WTC11 (cell line): Measurements from ENCODE around the gene WNT8A.

Experiments used
- CREB1 ChIP-seq: sonication (generic); formaldehyde crosslinking; IDR thresholded peaks from 2 replicates; pipeline ENCODE4 v1.8.0; 2023; ENCODE audit warnings: mild to moderate bottlenecking, missing genetic modification reagents
- CREM ChIP-seq: sonication (generic); formaldehyde crosslinking; IDR thresholded peaks from 2 replicates; pipeline ENCODE4 v1.8.1; 2022; ENCODE audit warnings: mild to moderate bottlenecking, missing genetic modification reagents, moderate library complexity
- ELF4 ChIP-seq: sonication (generic); formaldehyde crosslinking; IDR thresholded peaks from 2 replicates; pipeline ENCODE4 v1.8.1; 2022; ENCODE audit warnings: low read depth, mild to moderate bottlenecking, moderate library complexity, missing genetic modification reagents
- ESRRA ChIP-seq: sonication (generic); formaldehyde crosslinking; IDR thresholded peaks from 2 replicates; pipeline ENCODE4 v1.8.1; 2022; ENCODE audit warnings: mild to moderate bottlenecking, missing genetic modification reagents, borderline replicate concordance
- NFE2L1 ChIP-seq: sonication (generic); formaldehyde crosslinking; IDR thresholded peaks from 2 replicates; pipeline ENCODE4 v1.8.1; 2023; ENCODE audit warnings: missing genetic modification reagents
- NR2C2 ChIP-seq: sonication (generic); formaldehyde crosslinking; IDR thresholded peaks from 2 replicates; pipeline ENCODE4 v1.8.0; 2022; ENCODE audit warnings: mild to moderate bottlenecking, missing genetic modification reagents
- TEAD4 ChIP-seq: sonication (generic); formaldehyde crosslinking; IDR thresholded peaks from 2 replicates; pipeline ENCODE4 v1.8.0; 2022; ENCODE audit warnings: mild to moderate bottlenecking, missing genetic modification reagents
- ZNF219 ChIP-seq: sonication (generic); formaldehyde crosslinking; IDR thresholded peaks from 2 replicates; pipeline ENCODE4 v1.8.0; 2023; ENCODE audit warnings: missing genetic modification reagents, mild to moderate bottlenecking, borderline replicate concordance
- TF ChIP-seq, protein P1 (sequence below): fragments of 200-600 bp; IDR thresholded peaks from 2 replicates; pipeline ENCODE4 v1.8.0; 2022; ENCODE audit warnings: antibody characterized with exemption
- TF ChIP-seq, protein P2 (sequence below): sonication (generic); formaldehyde crosslinking; IDR thresholded peaks from 2 replicates; pipeline ENCODE4 v1.8.0; 2022; ENCODE audit warnings: mild to moderate bottlenecking, missing genetic modification reagents
- TF ChIP-seq, protein P3 (sequence below): sonication (generic); formaldehyde crosslinking; IDR thresholded peaks from 2 replicates; pipeline ENCODE4 v1.8.1; 2023; ENCODE audit warnings: mild to moderate bottlenecking, missing genetic modification reagents, moderate library complexity
- TF ChIP-seq, protein P4 (sequence below): fragments of 250-450 bp; sonication (Bioruptor Pico); IDR thresholded peaks from 2 replicates; pipeline ENCODE4 v1.9.0; 2021; ENCODE audit warnings: moderate library complexity, mild to moderate bottlenecking, inconsistent platforms, borderline replicate concordance
- TF ChIP-seq, protein P5 (sequence below): sonication (generic); formaldehyde crosslinking; IDR thresholded peaks from 2 replicates; pipeline ENCODE4 v1.8.1; 2022; ENCODE audit warnings: low read depth, missing genetic modification reagents, borderline replicate concordance
- TF ChIP-seq, protein P6 (sequence below): sonication (generic); formaldehyde crosslinking; conservative IDR thresholded peaks from 2 replicates; pipeline ENCODE4 v1.8.1; 2023; ENCODE audit warnings: mild to moderate bottlenecking, low read depth, missing genetic modification reagents, moderate library complexity

DNA sequence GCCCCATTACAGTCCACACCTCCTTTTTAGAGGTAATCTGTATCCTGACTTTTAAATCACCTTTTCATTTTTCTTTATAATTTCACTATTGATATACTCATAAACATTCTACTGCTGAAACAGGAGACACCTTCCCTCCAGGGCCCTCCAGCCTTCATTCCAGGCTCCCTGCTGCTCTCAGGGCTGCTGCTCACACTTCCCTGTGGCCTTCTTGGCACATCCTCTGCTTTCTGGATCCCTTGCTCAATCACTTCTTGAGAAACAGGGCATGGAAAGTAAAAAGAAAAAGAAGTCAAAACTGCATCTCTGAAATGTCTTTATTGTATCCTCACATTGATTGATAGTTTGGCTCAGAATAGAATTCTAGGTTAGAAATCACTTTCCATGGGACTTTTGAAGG lies 19.3 kb upstream of the WNT8A start:
- TF ChIP-seq NFE2L1 (CRISPR knock-in tag) (no peak), TEAD4 (no peak), NR2C2 (CRISPR knock-in tag) (no peak), CREM (no peak), ELF4 (CRISPR knock-in tag) (no peak), ZNF219 (CRISPR knock-in tag) (no peak), CREB1 (CRISPR knock-in tag) (no peak), ESRRA (CRISPR knock-in tag) (no peak)
- TF ChIP-seq, protein P1, sequence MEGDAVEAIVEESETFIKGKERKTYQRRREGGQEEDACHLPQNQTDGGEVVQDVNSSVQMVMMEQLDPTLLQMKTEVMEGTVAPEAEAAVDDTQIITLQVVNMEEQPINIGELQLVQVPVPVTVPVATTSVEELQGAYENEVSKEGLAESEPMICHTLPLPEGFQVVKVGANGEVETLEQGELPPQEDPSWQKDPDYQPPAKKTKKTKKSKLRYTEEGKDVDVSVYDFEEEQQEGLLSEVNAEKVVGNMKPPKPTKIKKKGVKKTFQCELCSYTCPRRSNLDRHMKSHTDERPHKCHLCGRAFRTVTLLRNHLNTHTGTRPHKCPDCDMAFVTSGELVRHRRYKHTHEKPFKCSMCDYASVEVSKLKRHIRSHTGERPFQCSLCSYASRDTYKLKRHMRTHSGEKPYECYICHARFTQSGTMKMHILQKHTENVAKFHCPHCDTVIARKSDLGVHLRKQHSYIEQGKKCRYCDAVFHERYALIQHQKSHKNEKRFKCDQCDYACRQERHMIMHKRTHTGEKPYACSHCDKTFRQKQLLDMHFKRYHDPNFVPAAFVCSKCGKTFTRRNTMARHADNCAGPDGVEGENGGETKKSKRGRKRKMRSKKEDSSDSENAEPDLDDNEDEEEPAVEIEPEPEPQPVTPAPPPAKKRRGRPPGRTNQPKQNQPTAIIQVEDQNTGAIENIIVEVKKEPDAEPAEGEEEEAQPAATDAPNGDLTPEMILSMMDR, result no peak
- TF ChIP-seq, protein P2, sequence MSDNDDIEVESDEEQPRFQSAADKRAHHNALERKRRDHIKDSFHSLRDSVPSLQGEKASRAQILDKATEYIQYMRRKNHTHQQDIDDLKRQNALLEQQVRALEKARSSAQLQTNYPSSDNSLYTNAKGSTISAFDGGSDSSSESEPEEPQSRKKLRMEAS (CRISPR knock-in tag), result no peak
- TF ChIP-seq, protein P3, sequence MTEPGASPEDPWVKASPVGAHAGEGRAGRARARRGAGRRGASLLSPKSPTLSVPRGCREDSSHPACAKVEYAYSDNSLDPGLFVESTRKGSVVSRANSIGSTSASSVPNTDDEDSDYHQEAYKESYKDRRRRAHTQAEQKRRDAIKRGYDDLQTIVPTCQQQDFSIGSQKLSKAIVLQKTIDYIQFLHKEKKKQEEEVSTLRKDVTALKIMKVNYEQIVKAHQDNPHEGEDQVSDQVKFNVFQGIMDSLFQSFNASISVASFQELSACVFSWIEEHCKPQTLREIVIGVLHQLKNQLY, result no peak
- TF ChIP-seq, protein P4, sequence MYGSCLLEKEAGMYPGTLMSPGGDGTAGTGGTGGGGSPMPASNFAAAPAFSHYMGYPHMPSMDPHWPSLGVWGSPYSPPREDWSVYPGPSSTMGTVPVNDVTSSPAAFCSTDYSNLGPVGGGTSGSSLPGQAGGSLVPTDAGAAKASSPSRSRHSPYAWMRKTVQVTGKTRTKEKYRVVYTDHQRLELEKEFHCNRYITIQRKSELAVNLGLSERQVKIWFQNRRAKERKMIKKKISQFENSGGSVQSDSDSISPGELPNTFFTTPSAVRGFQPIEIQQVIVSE (CRISPR knock-in tag), result no peak
- TF ChIP-seq, protein P5, sequence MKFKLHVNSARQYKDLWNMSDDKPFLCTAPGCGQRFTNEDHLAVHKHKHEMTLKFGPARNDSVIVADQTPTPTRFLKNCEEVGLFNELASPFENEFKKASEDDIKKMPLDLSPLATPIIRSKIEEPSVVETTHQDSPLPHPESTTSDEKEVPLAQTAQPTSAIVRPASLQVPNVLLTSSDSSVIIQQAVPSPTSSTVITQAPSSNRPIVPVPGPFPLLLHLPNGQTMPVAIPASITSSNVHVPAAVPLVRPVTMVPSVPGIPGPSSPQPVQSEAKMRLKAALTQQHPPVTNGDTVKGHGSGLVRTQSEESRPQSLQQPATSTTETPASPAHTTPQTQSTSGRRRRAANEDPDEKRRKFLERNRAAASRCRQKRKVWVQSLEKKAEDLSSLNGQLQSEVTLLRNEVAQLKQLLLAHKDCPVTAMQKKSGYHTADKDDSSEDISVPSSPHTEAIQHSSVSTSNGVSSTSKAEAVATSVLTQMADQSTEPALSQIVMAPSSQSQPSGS (CRISPR knock-in tag), result no peak
- TF ChIP-seq, protein P6, sequence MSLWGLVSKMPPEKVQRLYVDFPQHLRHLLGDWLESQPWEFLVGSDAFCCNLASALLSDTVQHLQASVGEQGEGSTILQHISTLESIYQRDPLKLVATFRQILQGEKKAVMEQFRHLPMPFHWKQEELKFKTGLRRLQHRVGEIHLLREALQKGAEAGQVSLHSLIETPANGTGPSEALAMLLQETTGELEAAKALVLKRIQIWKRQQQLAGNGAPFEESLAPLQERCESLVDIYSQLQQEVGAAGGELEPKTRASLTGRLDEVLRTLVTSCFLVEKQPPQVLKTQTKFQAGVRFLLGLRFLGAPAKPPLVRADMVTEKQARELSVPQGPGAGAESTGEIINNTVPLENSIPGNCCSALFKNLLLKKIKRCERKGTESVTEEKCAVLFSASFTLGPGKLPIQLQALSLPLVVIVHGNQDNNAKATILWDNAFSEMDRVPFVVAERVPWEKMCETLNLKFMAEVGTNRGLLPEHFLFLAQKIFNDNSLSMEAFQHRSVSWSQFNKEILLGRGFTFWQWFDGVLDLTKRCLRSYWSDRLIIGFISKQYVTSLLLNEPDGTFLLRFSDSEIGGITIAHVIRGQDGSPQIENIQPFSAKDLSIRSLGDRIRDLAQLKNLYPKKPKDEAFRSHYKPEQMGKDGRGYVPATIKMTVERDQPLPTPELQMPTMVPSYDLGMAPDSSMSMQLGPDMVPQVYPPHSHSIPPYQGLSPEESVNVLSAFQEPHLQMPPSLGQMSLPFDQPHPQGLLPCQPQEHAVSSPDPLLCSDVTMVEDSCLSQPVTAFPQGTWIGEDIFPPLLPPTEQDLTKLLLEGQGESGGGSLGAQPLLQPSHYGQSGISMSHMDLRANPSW (CRISPR knock-in tag), result no peak
